HCT116 (cell line): ENCODE measurements around the gene UTS2B. TPM values are rescaled to one million over a fixed set of nuclear protein-coding genes. Genes with fewer than 3 reads are reported as not detected.

Experiments used
- ATAC-seq: fragments of 200-7000 bp; cut with Tn5 transposase; 2 replicates; pipeline ENCODE4 v1.9.1; 2020; ENCODE audit warnings: mild to moderate bottlenecking, moderate library complexity
- BruUV-seq: library from RNA; stranded (reverse); fragments of 400-500 nt; replicated peaks from 2 replicates; lab custom pipeline; 2021; lab: Mats Ljungman, UMichigan
- CTCF ChIA-PET: fragments of 300-600 bp; sonication (Branson Sonifier 250); formaldehyde crosslinking; loops from one replicate; lab custom pipeline; 2021; ENCODE audit warnings: antibody characterized with exemption; lab: Charles Lee
- POLR2A ChIA-PET: fragments of 300-600, 350-600 bp; sonication (Branson Sonifier 250); formaldehyde crosslinking; loops from one replicate; lab custom pipeline; 2021; ENCODE audit warnings: antibody characterized with exemption; lab: Charles Lee
- RAD21 ChIA-PET, 2 experiments: fragments of 300-600 bp; sonication (Branson Sonifier 250); formaldehyde crosslinking; loops; one replicate each; lab custom pipeline; 2023; ENCODE audit warnings: low total read pairs in 2 of 2; ENCODE audit not compliant: uncharacterized antibody in 2 of 2, unreplicated experiment in 2 of 2, low non-redundant PET in 1 of 2; lab: Charles Lee
- DNase-seq: peaks from one replicate; pipeline ENCODE4 v3.0.0-alpha.2; 2010; ENCODE audit warnings: low read depth, low spot score
- H2AFZ ChIP-seq: fragments of 200-600 bp; shearing (Covaris generic), sonication (generic); 2 replicates; pipeline ENCODE4 v1.6.1; 2017; ENCODE audit warnings: low read depth, mixed run types, mixed read lengths, antibody characterized with exemption, low read length; ENCODE audit not compliant: poor library complexity, severe bottlenecking
- H3K27ac ChIP-seq: 2 replicates; pipeline ENCODE4 v1.5.1; 2012; ENCODE audit warnings: low read depth, low read length
- H3K27me3 ChIP-seq: fragments of 200-600 bp; sonication (generic); 2 replicates; pipeline ENCODE4 v1.6.1; 2016; ENCODE audit warnings: mixed run types, low read length, mixed read lengths; ENCODE audit not compliant: insufficient read depth
- H3K36me3 ChIP-seq, 2 experiments: fragments of 200-500 bp in 1 of 2; fragments of 200-600 bp in 1 of 2; sonication (Bioruptor generic) in 1 of 2; sonication (generic) in 1 of 2; 2 replicates each; pipeline versions ENCODE4 v1.5.1 to v1.6.1; 2014 to 2016; ENCODE audit warnings: low read length in 2 of 2, inconsistent platforms in 1 of 2, mixed read lengths in 1 of 2, mixed run types in 1 of 2; ENCODE audit not compliant: insufficient read depth in 2 of 2, control insufficient read depth in 1 of 2
- H3K4me1 ChIP-seq, 2 experiments: fragments of 200-600 bp in 1 of 2; sonication (generic) in 1 of 2; 2 replicates each; pipeline versions ENCODE4 v1.5.1 to v1.6.1; 2012 to 2017; ENCODE audit warnings: low read length in 2 of 2, inconsistent platforms in 1 of 2, mild to moderate bottlenecking in 1 of 2, mixed read lengths in 1 of 2, mixed run types in 1 of 2, moderate library complexity in 1 of 2; ENCODE audit not compliant: insufficient read depth in 2 of 2, control insufficient read depth in 1 of 2
- H3K4me2 ChIP-seq: fragments of 200-600 bp; sonication (generic); 2 replicates; pipeline ENCODE4 v1.6.1; 2017; ENCODE audit warnings: mixed run types, low read length, mixed read lengths
- H3K4me3 ChIP-seq, 2 experiments: fragments of 200-600 bp in 1 of 2; sonication (generic) in 1 of 2; replicated peaks in 1 of 2; 2 replicates each; pipeline ENCODE4 v1.5.1; 2011 to 2016; ENCODE audit warnings: low read length in 2 of 2, control low read depth in 1 of 2, low read depth in 1 of 2, mild to moderate bottlenecking in 1 of 2, mixed read lengths in 1 of 2, mixed run types in 1 of 2
- H3K79me2 ChIP-seq: fragments of 200-600 bp; sonication (generic); 2 replicates; pipeline ENCODE4 v1.6.1; 2017; ENCODE audit warnings: mild to moderate bottlenecking, mixed run types, low read length, moderate library complexity, mixed read lengths; ENCODE audit not compliant: insufficient read depth
- H3K9ac ChIP-seq: fragments of 200-600 bp; sonication (generic); 2 replicates; pipeline ENCODE4 v1.6.1; 2016; ENCODE audit warnings: low read length, mixed read lengths
- H3K9me2 ChIP-seq: fragments of 200-600 bp; sonication (generic), shearing (Covaris generic); 2 replicates; pipeline ENCODE4 v1.6.1; 2017; ENCODE audit warnings: mixed run types, mild to moderate bottlenecking, moderate library complexity; ENCODE audit not compliant: insufficient read depth
- H3K9me3 ChIP-seq, 2 experiments: fragments of 200-500 bp in 1 of 2; fragments of 200-600 bp in 1 of 2; sonication (Bioruptor generic) in 1 of 2; sonication (generic) in 1 of 2; 2 replicates each; pipeline ENCODE4 v1.6.1; 2014 to 2017; ENCODE audit warnings: low read length in 2 of 2, mixed read lengths in 2 of 2, inconsistent platforms in 1 of 2, low read depth in 1 of 2, mild to moderate bottlenecking in 1 of 2, mixed run types in 1 of 2, moderate library complexity in 1 of 2; ENCODE audit not compliant: control insufficient read depth in 1 of 2, insufficient read depth in 1 of 2
- H4K20me1 ChIP-seq: fragments of 200-600 bp; sonication (generic), shearing (Covaris generic); 2 replicates; pipeline ENCODE4 v1.6.1; 2017; ENCODE audit warnings: mixed run types, mild to moderate bottlenecking, moderate library complexity; ENCODE audit not compliant: insufficient read depth
- ATF3 ChIP-seq: IDR thresholded peaks from 2 replicates; pipeline ENCODE4 v1.6.1; 2012
- CEBPB ChIP-seq: IDR thresholded peaks from 2 replicates; pipeline ENCODE4 v1.6.1; 2012; ENCODE audit warnings: low read depth
- EGR1 ChIP-seq: IDR thresholded peaks from 2 replicates; pipeline ENCODE4 v1.6.1; 2012; ENCODE audit warnings: low read depth
- ELF1 ChIP-seq: IDR thresholded peaks from 2 replicates; pipeline ENCODE4 v1.6.1; 2012; ENCODE audit warnings: low read depth, borderline replicate concordance
- FOSL1 ChIP-seq: IDR thresholded peaks from 2 replicates; pipeline ENCODE4 v1.6.1; 2012; ENCODE audit warnings: low read depth
- POLR2AphosphoS5 ChIP-seq: IDR thresholded peaks from 2 replicates; pipeline ENCODE4 v1.6.1; 2011; ENCODE audit warnings: mild to moderate bottlenecking, low read depth, low read length, moderate library complexity
- REST ChIP-seq: IDR thresholded peaks from 2 replicates; pipeline ENCODE4 v1.6.1; 2012; ENCODE audit warnings: low read depth
- SIN3A ChIP-seq: IDR thresholded peaks from 2 replicates; pipeline ENCODE4 v1.6.1; 2012; ENCODE audit warnings: low read depth
- SRF ChIP-seq: IDR thresholded peaks from 2 replicates; pipeline ENCODE4 v1.6.1; 2012; ENCODE audit warnings: low read depth
- YY1 ChIP-seq: IDR thresholded peaks from 2 replicates; pipeline ENCODE4 v1.6.1; 2011; ENCODE audit warnings: low read length, low read depth, moderate library complexity, mild to moderate bottlenecking; ENCODE audit not compliant: insufficient replicate concordance; ENCODE audit errors: extremely low read depth
- ZBTB33 ChIP-seq: IDR thresholded peaks from 2 replicates; pipeline ENCODE4 v1.6.1; 2011; ENCODE audit warnings: mild to moderate bottlenecking, low read length, moderate library complexity; ENCODE audit not compliant: insufficient replicate concordance; ENCODE audit errors: extremely low read depth
- ZFX ChIP-seq: fragments of 450-650 bp; IDR thresholded peaks from 2 replicates; pipeline ENCODE4 v1.6.1; 2017
- ZNF274 ChIP-seq: fragments of 200-500 bp; sonication (Bioruptor generic); IDR thresholded peaks from 2 replicates; pipeline ENCODE4 v1.6.1; 2014; ENCODE audit warnings: mild to moderate bottlenecking, low read depth, low read length, inconsistent platforms
- intact Hi-C: fragments of 100-400 bp; cut with micrococcal nuclease; formaldehyde crosslinking; loops from 2 replicates; pipeline ENCODE4 v1.10.0; 2022
- total RNA-seq: library from RNA; stranded (reverse); gene quantifications from one replicate; pipeline ENCODE4 v1.2.1, GENCODE V29; 2021; ENCODE audit not compliant: unreplicated experiment

The UTS2B gene
- total RNA-seq, 1 experiment from 2014 or later = 0.59 TPM

GRCh38 chr3:191302451-191302850 lies 27.9 kb downstream of the UTS2B start:
- Histone ChIP-seq H4K20me1 (no peaks in the 10 kb centered on the region), H3K27ac (no peak overlapping the region), H3K27me3 (no peaks in the 10 kb centered on the region), H3K4me1 (no peaks in the 10 kb centered on the region)
- CTCF ChIA-PET = no interaction called here
- no TSS peak for BruUV-seq
- TF ChIP-seq SRF (no peak), POLR2AphosphoS5 (no peak), CEBPB (no peak), REST (no peak), ZNF274 (no peak), YY1 (no peak), FOSL1 (no peak), SIN3A (no peak), ATF3 (no peak), ZFX (no peak), ZBTB33 (no peak), EGR1 (no peak), ELF1 (no peak)
- TF ChIP-seq, all 23 proteins: peak for 0
- intact Hi-C loops = no loop called here
- Histone ChIP-seq H2AFZ (no peak overlapping the region), H3K9me2 (no peaks in the 10 kb centered on the region), H3K4me3 (no peak overlapping the region), H3K4me2 (no peak overlapping the region), H3K79me2 (no peaks in the 10 kb centered on the region), H3K36me3 (no peaks in the 10 kb centered on the region), H3K9me3 (no peaks in the 10 kb centered on the region), H3K9ac (no peak overlapping the region)
- RAD21 ChIA-PET = no interaction called here
- POLR2A ChIA-PET = no interaction called here
- ATAC-seq (no peak), DNase-seq (no peak)
